Testis (tissue), 2 donors: Measurements from ENCODE around the gene CXXC5.

Source experiments
- CTCF ChIP-seq, 3 experiments: fragments of 450-650 bp in 2 of 3; fragments of 200-600 bp in 1 of 3; sonication (generic) in 1 of 3; IDR thresholded peaks; one replicate each; pipeline ENCODE4 v1.5.1; 2016 to 2019; ENCODE audit warnings: antibody characterized with exemption in 3 of 3, mild to moderate bottlenecking in 2 of 3, moderate library complexity in 1 of 3
- POLR2A ChIP-seq: fragments of 450-650 bp; IDR thresholded peaks from one replicate; pipeline ENCODE4 v1.6.1; 2017; ENCODE audit warnings: antibody characterized with exemption, mild to moderate bottlenecking, moderate library complexity

- no peak for TF ChIP-seq CTCF (IDR thresholded peaks at IDR 0.05)
- no peak for TF ChIP-seq POLR2A
Measured at GRCh38 chr5:139731281-139731680, 83.1 kb downstream of the CXXC5 start.
